GM21529 (cell line): ENCODE measurements around the gene L3MBTL3.
"Not testable (repeated sequence)": the region's sequence is repeated elsewhere in the genome, so short reads cannot be mapped to it uniquely, and the experiment has no call there.

Experiments
- ATAC-seq: cut with Tn5 transposase; IDR thresholded peaks from one replicate; pipeline ENCODE4 v1.9.1; 2021; ENCODE audit not compliant: unreplicated experiment

Gene L3MBTL3

GRCh38 chr6:130070792-130071191, 52.4 kb downstream of the L3MBTL3 start:
- ATAC-seq: no peak

GRCh38 chr6:130075879-130076460, 57.6 kb downstream of the L3MBTL3 start:
- ATAC-seq: no peak

GRCh38 chr6:130076512-130076911, 58.1 kb downstream of the L3MBTL3 start:
- ATAC-seq: no peak

GRCh38 chr6:130090796-130091195, 72.4 kb downstream of the L3MBTL3 start:
- no peak for ATAC-seq

- ATAC-seq: no peak
These were observed 75.2 kb downstream of the L3MBTL3 start for GRCh38 chr6:130093546-130093945.

GRCh38 chr6:130098317-130098716, 79.9 kb downstream of the L3MBTL3 start:
- ATAC-seq: no peak

GRCh38 chr6:130099119-130099518, 80.7 kb downstream of the L3MBTL3 start:
- no peak for ATAC-seq

GRCh38 chr6:130105996-130106704, 87.8 kb downstream of the L3MBTL3 start:
- peak; percentile 98 for ATAC-seq

GRCh38 chr6:130107710-130108109, 89.3 kb downstream of the L3MBTL3 start:
- no peak for ATAC-seq

GRCh38 chr6:130111031-130111430, 92.7 kb downstream of the L3MBTL3 start:
- no peak for ATAC-seq

GRCh38 chr6:130113201-130113710, 94.9 kb downstream of the L3MBTL3 start:
- ATAC-seq: no peak

- ATAC-seq: peak; percentile 98
These were observed 96.7 kb downstream of the L3MBTL3 start for GRCh38 chr6:130115036-130115435.

- ATAC-seq: peak; percentile 38
These were observed 97.9 kb downstream of the L3MBTL3 start for GRCh38 chr6:130116273-130116672.

GRCh38 chr6:130117187-130117701, 98.9 kb downstream of the L3MBTL3 start:
- not testable (repeated sequence) for ATAC-seq

- no peak for ATAC-seq
These were observed 99.9 kb downstream of the L3MBTL3 start for GRCh38 chr6:130118236-130118635.

GRCh38 chr6:130119211-130119610, 100.8 kb downstream of the L3MBTL3 start:
- no peak for ATAC-seq

GRCh38 chr6:130120731-130121130, 102.3 kb downstream of the L3MBTL3 start:
- no peak for ATAC-seq

GRCh38 chr6:130122243-130122642, 103.9 kb downstream of the L3MBTL3 start:
- no peak for ATAC-seq

- no peak for ATAC-seq
These were observed 108.8 kb downstream of the L3MBTL3 start for GRCh38 chr6:130127195-130127594.

- ATAC-seq: no peak
These were observed 109.9 kb downstream of the L3MBTL3 start for GRCh38 chr6:130128326-130128725.

GRCh38 chr6:130129762-130130246, 111.4 kb downstream of the L3MBTL3 start:
- no peak for ATAC-seq

- peak; percentile 76 for ATAC-seq
These were observed 113.9 kb downstream of the L3MBTL3 start for GRCh38 chr6:130132286-130132701.
